GM21526 (cell line): Measurements from ENCODE around the gene ADAR.

Source experiments
- ATAC-seq: cut with Tn5 transposase; IDR thresholded peaks from one replicate; pipeline ENCODE4 v1.9.1; 2021; ENCODE audit warnings: moderate library complexity; ENCODE audit not compliant: unreplicated experiment, low FRiP score

ADAR gene

GRCh38 chr1:154619181-154619948, 11.4 kb upstream of the ADAR start:
- no peak for ATAC-seq

- ATAC-seq: no peak
These were observed 8.8 kb upstream of the ADAR start for GRCh38 chr1:154616659-154617345.

GRCh38 chr1:154615411-154615810, 7.4 kb upstream of the ADAR start:
- ATAC-seq: no peak

- ATAC-seq: no peak
These were observed 6.9 kb upstream of the ADAR start for GRCh38 chr1:154614901-154615300.

- ATAC-seq: no peak
These were observed 6.3 kb upstream of the ADAR start for GRCh38 chr1:154614247-154614646.

GRCh38 chr1:154611150-154611862, 3.3 kb upstream of the ADAR start:
- no peak for ATAC-seq

- ATAC-seq: no peak
These were observed 1.7 kb upstream of the ADAR start for GRCh38 chr1:154609398-154610380.

- ATAC-seq: no peak
These were observed 648 bp upstream of the ADAR start for GRCh38 chr1:154608397-154609270.

- no peak for ATAC-seq
These were observed 829 bp downstream of the ADAR start for GRCh38 chr1:154607106-154607608.

GRCh38 chr1:154605534-154605933, 2.5 kb downstream of the ADAR start:
- ATAC-seq: no peak

- no peak for ATAC-seq
These were observed 4.7 kb downstream of the ADAR start for GRCh38 chr1:154603317-154603716.

- no peak for ATAC-seq
These were observed 8.3 kb downstream of the ADAR start for GRCh38 chr1:154599658-154600057.

GRCh38 chr1:154598871-154599635, 8.9 kb downstream of the ADAR start:
- ATAC-seq: no peak

- no peak for ATAC-seq
These were observed 12.4 kb downstream of the ADAR start for GRCh38 chr1:154595621-154596020.

GRCh38 chr1:154594811-154595210, 13.2 kb downstream of the ADAR start:
- no peak for ATAC-seq

GRCh38 chr1:154593390-154593789, 14.6 kb downstream of the ADAR start:
- no peak for ATAC-seq

- ATAC-seq: no peak
These were observed 16.8 kb downstream of the ADAR start for GRCh38 chr1:154591206-154591605.

GRCh38 chr1:154590756-154591155, 17.2 kb downstream of the ADAR start:
- no peak for ATAC-seq
